A549 (cell line): ENCODE data around the gene HSPBP1. TPM values are rescaled to one million over a fixed set of nuclear protein-coding genes. Genes with fewer than 3 reads are reported as not detected.

ENCODE experiments used
- BCL3 ChIP-seq: fragments of >200 bp; sonication (Bioruptor Twin); formaldehyde crosslinking; IDR thresholded peaks from 3 replicates; pipeline ENCODE4 v1.6.1; 2016
- CBX8 ChIP-seq: fragments of 200-600 bp; sonication (generic); IDR thresholded peaks from 2 replicates; pipeline ENCODE4 v1.6.1; 2016
- CHD4 ChIP-seq: fragments of 200-600 bp; sonication (generic); IDR thresholded peaks from 2 replicates; pipeline ENCODE4 v1.6.1; 2016; ENCODE audit warnings: antibody characterized with exemption, mild to moderate bottlenecking, borderline replicate concordance
- E2F6 ChIP-seq: IDR thresholded peaks from 2 replicates; pipeline ENCODE4 v1.6.1; 2012; ENCODE audit warnings: low read depth, borderline replicate concordance
- EP300 ChIP-seq, 2 experiments: fragments of >200 bp; sonication (Bioruptor Twin); formaldehyde crosslinking; IDR thresholded peaks; 2 replicates in 1 of 2; 3 replicates in 1 of 2; pipeline ENCODE4 v1.6.1; 2016 to 2017
- ESRRA ChIP-seq: fragments of 150-350 bp; IDR thresholded peaks from 2 replicates; pipeline ENCODE4 v1.6.1; 2014; ENCODE audit warnings: mild to moderate bottlenecking, low read length, borderline replicate concordance
- FOSB ChIP-seq: fragments of 250-450 bp; sonication (Bioruptor Pico); IDR thresholded peaks from 2 replicates; pipeline ENCODE4 v1.5.0; 2020; ENCODE audit warnings: mild to moderate bottlenecking, moderate library complexity
- HES2 ChIP-seq: fragments of >200 bp; sonication (Bioruptor Twin); formaldehyde crosslinking; IDR thresholded peaks from 2 replicates; pipeline ENCODE4 v1.6.1; 2016
- HMGXB4 ChIP-seq: fragments of 250-450 bp; sonication (Bioruptor Pico); IDR thresholded peaks from 2 replicates; pipeline ENCODE4 v1.5.0; 2021; ENCODE audit warnings: mild to moderate bottlenecking, moderate library complexity, borderline replicate concordance
- KDM1A ChIP-seq: fragments of 200-600 bp; sonication (generic); IDR thresholded peaks from 2 replicates; pipeline ENCODE4 v1.6.1; 2016; ENCODE audit warnings: low read depth, mild to moderate bottlenecking
- MAZ ChIP-seq: fragments of 150-350 bp; IDR thresholded peaks from 2 replicates; pipeline ENCODE4 v1.6.1; 2014; ENCODE audit warnings: antibody characterized with exemption, low read depth, low read length, borderline replicate concordance
- NFE2L2 ChIP-seq: fragments of 150-350 bp; conservative IDR thresholded peaks from 2 replicates; pipeline ENCODE4 v1.6.1; 2014; ENCODE audit warnings: low read length
- PHF8 ChIP-seq: fragments of 200-600 bp; sonication (generic); IDR thresholded peaks from 2 replicates; pipeline ENCODE4 v1.6.1; 2016; ENCODE audit warnings: low read depth, mild to moderate bottlenecking, antibody characterized with exemption, moderate library complexity, borderline replicate concordance
- POLR2AphosphoS2 ChIP-seq: conservative IDR thresholded peaks from 2 replicates; pipeline ENCODE4 v1.6.1; 2012; ENCODE audit warnings: low read length, improper control_type of control experiment, inconsistent platforms
- RCOR1 ChIP-seq: fragments of 150-350 bp; IDR thresholded peaks from 2 replicates; pipeline ENCODE4 v1.6.1; 2014; ENCODE audit warnings: antibody characterized with exemption, low read length, low read depth
- REST ChIP-seq: fragments of 200-600 bp; sonication (generic); IDR thresholded peaks from 2 replicates; pipeline ENCODE4 v1.6.1; 2016; ENCODE audit warnings: antibody characterized with exemption, mild to moderate bottlenecking, moderate library complexity
- RFX5 ChIP-seq: fragments of 450-650 bp; IDR thresholded peaks from 2 replicates; pipeline ENCODE4 v1.7.1; 2014; ENCODE audit warnings: antibody characterized with exemption, mild to moderate bottlenecking, moderate library complexity
- SMC3 ChIP-seq: fragments of >200 bp; sonication (Bioruptor Twin); formaldehyde crosslinking; IDR thresholded peaks from 3 replicates; pipeline ENCODE4 v1.6.1; 2018; ENCODE audit warnings: inconsistent platforms
- TFCP2L1 ChIP-seq: fragments of 250-450 bp; sonication (Bioruptor Pico); IDR thresholded peaks from 2 replicates; pipeline ENCODE4 v1.5.0; 2021; ENCODE audit warnings: mild to moderate bottlenecking
- TP53 ChIP-seq: fragments of 250-450 bp; sonication (Bioruptor Pico); IDR thresholded peaks from 2 replicates; pipeline ENCODE4 v1.5.0; 2021; ENCODE audit warnings: mild to moderate bottlenecking, moderate library complexity
- ZFP36 ChIP-seq: fragments of 450-650 bp; IDR thresholded peaks from 2 replicates; pipeline ENCODE4 v1.6.1; 2014; ENCODE audit warnings: borderline replicate concordance; ENCODE audit not compliant: partially characterized antibody
- polyA plus RNA-seq, 4 experiments: library from polyadenylated mRNA; depleted of rRNA in 3 of 4; stranded (reverse); fragments of >200 nt; fragmentation: RNase III in 1 of 4; extraction: RNeasy Plus Mini Kit Qiagen cat#74134 plus additional on column Dnase treatment in 1 of 4; gene quantifications; 2 replicates in 3 of 4; 3 replicates in 1 of 4; pipeline ENCODE4 v1.2.3, GENCODE V29; 2011 to 2017

The HSPBP1 gene
- polyA plus RNA-seq, 2 of the 4 experiments (the other 2 are of a cell fraction), result 52.1 to 121 TPM

- no peak; the same call in 1 of the 2 replicates for TF ChIP-seq HES2
- peak; percentile 89 for TF ChIP-seq RFX5
- TF ChIP-seq FOSB (CRISPR knock-in tag), result peak; percentile 76; the same call in 1 of the 2 replicates
- TF ChIP-seq TP53 (CRISPR knock-in tag), result peak; percentile 91
- TF ChIP-seq CBX8, result no peak
- peak; percentile 99 for TF ChIP-seq REST
- TF ChIP-seq RCOR1, result no peak; the same call in 1 of the 2 replicates
- no peak for TF ChIP-seq KDM1A
- TF ChIP-seq BCL3, result peak; percentile 79; the same call in 2 of the 3 replicates
- peak; percentile 72; the same call in 1 of the 2 replicates for TF ChIP-seq PHF8
- peak; percentile 32; the same call in 1 of the 2 replicates for TF ChIP-seq ESRRA
- peak; percentile 85 for TF ChIP-seq HMGXB4 (CRISPR knock-in tag)
- TF ChIP-seq ZFP36, result no peak
- TF ChIP-seq CHD4, result no peak
- TF ChIP-seq TFCP2L1 (CRISPR knock-in tag), result peak; percentile 61
- TF ChIP-seq POLR2AphosphoS2, result no peak
- peak; percentile 93; the same call in 1 of the 2 replicates for TF ChIP-seq MAZ
- peak; percentile 85 for TF ChIP-seq E2F6
- TF ChIP-seq SMC3, result peak; percentile 43; the same call in 2 of the 3 replicates
- TF ChIP-seq NFE2L2, result peak; percentile 32; the same call in 1 of the 2 replicates
- TF ChIP-seq EP300 (IDR thresholded peaks at IDR 0.05), result peak in 1 of 2 experiments; percentile 41; a peak in 1 of 5 replicates
Measured at GRCh38 chr19:55216461-55217198, 63.3 kb downstream of the HSPBP1 start (continued).
